ENCODE measurements around the gene HRCT1.

Gene HRCT1

DNA sequence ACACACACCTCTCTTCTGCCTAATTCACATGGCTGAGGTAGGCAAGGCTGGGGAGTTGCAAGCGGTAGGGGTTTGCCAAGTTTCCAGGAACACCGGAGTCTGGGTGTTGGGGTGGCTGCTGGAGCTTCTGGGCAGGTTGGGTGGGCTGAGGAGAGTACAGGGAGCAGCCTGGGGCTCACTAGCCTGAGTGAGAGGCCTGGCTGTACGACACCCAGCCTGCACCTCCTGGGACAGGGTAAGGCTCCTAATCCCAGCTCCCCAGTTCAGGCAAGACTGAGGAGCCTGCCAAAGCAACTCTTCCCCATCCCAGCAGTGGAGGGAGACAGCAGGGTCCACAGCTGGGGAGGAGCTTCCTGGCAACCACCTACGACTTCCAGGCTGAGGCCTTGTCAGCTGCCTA, 11.3 kb downstream of the HRCT1 start:
- H3K4me3 ChIP-seq (ENCODE audit: low read length, poor library complexity, severe bottlenecking): no peak overlapping the region
- H3K36me3 ChIP-seq (ENCODE audit: insufficient read depth, low read length): no peaks in the 10 kb centered on the region
- H3K79me2 ChIP-seq (ENCODE audit: insufficient read depth, low read length): no peaks in the 10 kb centered on the region
- H3K27me3 ChIP-seq (ENCODE audit: insufficient read depth, low read length, poor library complexity, severe bottlenecking): no peaks in the 10 kb centered on the region
- H3K4me2 ChIP-seq (ENCODE audit: low read depth, low read length, poor library complexity, severe bottlenecking): no peak overlapping the region
- no peaks in the 10 kb centered on the region for H3K9me2 ChIP-seq (replicated peaks; ENCODE audit: low read depth, low read length)
- H3K4me1 ChIP-seq (ENCODE audit: insufficient read depth, low read length, poor library complexity, severe bottlenecking): peaks cover 15% of the 10 kb centered on the region
- H3F3A ChIP-seq (ENCODE audit: low read depth): no peaks in the 10 kb centered on the region
- TF ChIP-seq EZH2phosphoT487 (IDR thresholded peaks at IDR 0.05; ENCODE audit: borderline replicate concordance): no peak
- TF ChIP-seq, protein P1, sequence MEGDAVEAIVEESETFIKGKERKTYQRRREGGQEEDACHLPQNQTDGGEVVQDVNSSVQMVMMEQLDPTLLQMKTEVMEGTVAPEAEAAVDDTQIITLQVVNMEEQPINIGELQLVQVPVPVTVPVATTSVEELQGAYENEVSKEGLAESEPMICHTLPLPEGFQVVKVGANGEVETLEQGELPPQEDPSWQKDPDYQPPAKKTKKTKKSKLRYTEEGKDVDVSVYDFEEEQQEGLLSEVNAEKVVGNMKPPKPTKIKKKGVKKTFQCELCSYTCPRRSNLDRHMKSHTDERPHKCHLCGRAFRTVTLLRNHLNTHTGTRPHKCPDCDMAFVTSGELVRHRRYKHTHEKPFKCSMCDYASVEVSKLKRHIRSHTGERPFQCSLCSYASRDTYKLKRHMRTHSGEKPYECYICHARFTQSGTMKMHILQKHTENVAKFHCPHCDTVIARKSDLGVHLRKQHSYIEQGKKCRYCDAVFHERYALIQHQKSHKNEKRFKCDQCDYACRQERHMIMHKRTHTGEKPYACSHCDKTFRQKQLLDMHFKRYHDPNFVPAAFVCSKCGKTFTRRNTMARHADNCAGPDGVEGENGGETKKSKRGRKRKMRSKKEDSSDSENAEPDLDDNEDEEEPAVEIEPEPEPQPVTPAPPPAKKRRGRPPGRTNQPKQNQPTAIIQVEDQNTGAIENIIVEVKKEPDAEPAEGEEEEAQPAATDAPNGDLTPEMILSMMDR (conservative IDR thresholded peaks at IDR 0.05; ENCODE audit: low read length): no peak
- no peak overlapping the region for H2AFZ ChIP-seq (ENCODE audit: low read length)
- H3K9ac ChIP-seq (ENCODE audit: low read depth, low read length, poor library complexity, severe bottlenecking): no peak overlapping the region
- H4K20me1 ChIP-seq (ENCODE audit: insufficient read depth, low read length, poor library complexity, severe bottlenecking): no peaks in the 10 kb centered on the region
- H3K9me3 ChIP-seq (ENCODE audit: insufficient read depth, low read depth, low read length): no peaks in the 10 kb centered on the region

GRCh38 chr9:35918780-35919179, 12.8 kb downstream of the HRCT1 start:
- Histone ChIP-seq H3K9me3 (ENCODE audit: insufficient read depth, low read depth, low read length) (no peaks in the 10 kb centered on the region), H3K27me3 (ENCODE audit: insufficient read depth, low read length, poor library complexity, severe bottlenecking) (no peaks in the 10 kb centered on the region), H3K9me2 (replicated peaks; ENCODE audit: low read depth, low read length) (no peaks in the 10 kb centered on the region), H3K4me3 (ENCODE audit: low read length, poor library complexity, severe bottlenecking) (no peak overlapping the region), H4K20me1 (ENCODE audit: insufficient read depth, low read length, poor library complexity, severe bottlenecking) (no peaks in the 10 kb centered on the region), H3K9ac (ENCODE audit: low read depth, low read length, poor library complexity, severe bottlenecking) (no peak overlapping the region), H3K36me3 (ENCODE audit: insufficient read depth, low read length) (no peaks in the 10 kb centered on the region), H3K4me2 (ENCODE audit: low read depth, low read length, poor library complexity, severe bottlenecking) (no peak overlapping the region), H3F3A (ENCODE audit: low read depth) (no peaks in the 10 kb centered on the region), H2AFZ (ENCODE audit: low read length) (peak overlapping the region; percentile 84), H3K79me2 (ENCODE audit: insufficient read depth, low read length) (no peaks in the 10 kb centered on the region), H3K4me1 (ENCODE audit: insufficient read depth, low read length, poor library complexity, severe bottlenecking) (peaks cover 15% of the 10 kb centered on the region)
- no peak for TF ChIP-seq EZH2phosphoT487 (IDR thresholded peaks at IDR 0.05; ENCODE audit: borderline replicate concordance)
- TF ChIP-seq, protein P1 (conservative IDR thresholded peaks at IDR 0.05; ENCODE audit: low read length): no peak

DNA sequence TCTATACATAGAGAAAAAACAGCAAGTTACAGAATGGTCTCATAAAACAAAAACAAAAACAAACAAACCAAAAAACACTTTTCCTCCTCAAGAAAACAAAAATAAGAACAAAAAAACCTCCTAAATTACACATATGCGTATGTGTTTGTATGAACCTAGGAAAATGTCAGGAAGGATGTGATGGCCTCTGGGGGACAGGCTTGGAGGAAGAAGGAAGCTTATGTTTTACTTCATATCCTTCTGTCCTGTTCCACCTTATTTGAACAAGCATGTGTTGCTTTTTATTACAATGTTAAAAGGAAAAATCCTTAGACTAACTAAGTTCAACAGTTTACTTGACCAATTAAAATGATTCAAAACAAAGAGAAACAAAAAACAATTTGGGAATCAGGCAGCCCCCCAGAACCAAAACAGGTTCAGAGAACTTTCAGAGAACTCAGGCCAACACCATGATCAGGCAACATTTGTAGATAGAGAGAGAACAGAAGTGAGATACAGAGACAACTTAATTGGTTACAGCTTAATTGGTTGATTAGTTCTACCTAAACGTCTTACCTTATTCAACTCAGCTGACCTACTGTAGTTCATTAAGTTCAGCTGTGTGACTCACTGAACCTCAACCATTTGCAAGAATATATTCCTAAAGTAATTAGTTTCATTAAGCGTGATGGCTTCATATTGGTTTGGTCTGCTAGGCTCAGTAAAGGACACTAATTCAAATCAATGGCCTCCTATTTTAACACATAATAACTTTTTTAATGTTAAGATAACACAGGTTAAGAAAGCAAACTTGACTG, 13.4 kb downstream of the HRCT1 start:
- Histone ChIP-seq H3K9me2 (replicated peaks; ENCODE audit: low read depth, low read length) (no peaks in the 10 kb centered on the region), H3K27me3 (ENCODE audit: insufficient read depth, low read length, poor library complexity, severe bottlenecking) (no peaks in the 10 kb centered on the region), H4K20me1 (ENCODE audit: insufficient read depth, low read length, poor library complexity, severe bottlenecking) (no peaks in the 10 kb centered on the region), H2AFZ (ENCODE audit: low read length) (peak overlapping the region; percentile 84), H3F3A (ENCODE audit: low read depth) (no peaks in the 10 kb centered on the region), H3K4me1 (ENCODE audit: insufficient read depth, low read length, poor library complexity, severe bottlenecking) (peaks cover 15% of the 10 kb centered on the region), H3K36me3 (ENCODE audit: insufficient read depth, low read length) (no peaks in the 10 kb centered on the region), H3K9ac (ENCODE audit: low read depth, low read length, poor library complexity, severe bottlenecking) (no peak overlapping the region), H3K4me3 (ENCODE audit: low read length, poor library complexity, severe bottlenecking) (no peak overlapping the region), H3K4me2 (ENCODE audit: low read depth, low read length, poor library complexity, severe bottlenecking) (no peak overlapping the region), H3K9me3 (ENCODE audit: insufficient read depth, low read depth, low read length) (no peaks in the 10 kb centered on the region), H3K79me2 (ENCODE audit: insufficient read depth, low read length) (no peaks in the 10 kb centered on the region)
- TF ChIP-seq EZH2phosphoT487 (IDR thresholded peaks at IDR 0.05; ENCODE audit: borderline replicate concordance): no peak
- TF ChIP-seq, protein P1 (conservative IDR thresholded peaks at IDR 0.05; ENCODE audit: low read length): no peak
